Measurements from ENCODE around the gene C14orf93. TPM values are rescaled to one million over a fixed set of nuclear protein-coding genes. Genes with fewer than 3 reads are reported as not detected.

The C14orf93 gene, protein sequence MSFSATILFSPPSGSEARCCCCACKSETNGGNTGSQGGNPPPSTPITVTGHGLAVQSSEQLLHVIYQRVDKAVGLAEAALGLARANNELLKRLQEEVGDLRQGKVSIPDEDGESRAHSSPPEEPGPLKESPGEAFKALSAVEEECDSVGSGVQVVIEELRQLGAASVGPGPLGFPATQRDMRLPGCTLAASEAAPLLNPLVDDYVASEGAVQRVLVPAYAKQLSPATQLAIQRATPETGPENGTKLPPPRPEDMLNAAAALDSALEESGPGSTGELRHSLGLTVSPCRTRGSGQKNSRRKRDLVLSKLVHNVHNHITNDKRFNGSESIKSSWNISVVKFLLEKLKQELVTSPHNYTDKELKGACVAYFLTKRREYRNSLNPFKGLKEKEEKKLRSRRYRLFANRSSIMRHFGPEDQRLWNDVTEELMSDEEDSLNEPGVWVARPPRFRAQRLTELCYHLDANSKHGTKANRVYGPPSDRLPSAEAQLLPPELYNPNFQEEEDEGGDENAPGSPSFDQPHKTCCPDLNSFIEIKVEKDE
- 1.1 and 1.4 TPM in 2 replicates for polyA plus RNA-seq

DNA sequence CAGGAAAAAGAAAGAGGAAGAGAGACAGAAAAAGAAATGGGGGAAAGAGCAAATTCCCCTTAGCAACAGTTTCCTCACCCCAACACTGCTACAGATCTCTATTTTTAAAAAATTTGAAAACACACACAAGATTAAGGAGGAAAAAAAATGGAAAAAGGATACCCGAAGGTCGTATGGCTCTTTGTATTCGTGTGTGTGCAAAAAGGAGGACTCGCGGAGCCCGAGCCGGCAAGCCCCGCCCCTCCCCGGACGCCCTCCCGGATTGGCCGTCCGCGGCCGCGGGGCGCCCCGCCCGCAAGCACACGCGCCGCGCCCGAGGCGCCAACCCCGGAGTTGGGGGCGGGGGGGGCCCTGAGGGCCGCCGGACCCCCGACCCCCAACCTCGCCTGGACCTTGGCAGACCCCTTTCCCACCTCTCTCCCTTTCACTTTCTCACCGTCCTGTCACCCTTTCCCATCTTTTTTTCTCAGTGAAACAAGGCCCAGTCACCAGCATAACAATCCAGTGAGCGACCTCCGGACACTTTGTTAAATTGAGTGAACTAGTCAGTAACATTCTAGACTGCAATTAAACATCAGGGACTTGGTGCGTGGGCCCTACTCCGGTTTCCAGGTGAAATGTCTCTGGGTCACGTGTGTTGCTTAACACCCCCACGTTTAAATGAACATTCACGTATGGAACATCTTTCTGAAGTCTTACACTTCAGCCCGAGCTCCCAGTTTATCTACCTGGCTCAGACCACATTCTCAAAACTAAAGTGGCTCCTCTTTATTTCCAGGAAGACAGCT is at the start of gene C14orf93:
C14orf93 (minus strand) TSS at position 205 of the 788 bp plus-strand sequence. CDS start 11,120 bp downstream, outside the sequence.

DNA sequence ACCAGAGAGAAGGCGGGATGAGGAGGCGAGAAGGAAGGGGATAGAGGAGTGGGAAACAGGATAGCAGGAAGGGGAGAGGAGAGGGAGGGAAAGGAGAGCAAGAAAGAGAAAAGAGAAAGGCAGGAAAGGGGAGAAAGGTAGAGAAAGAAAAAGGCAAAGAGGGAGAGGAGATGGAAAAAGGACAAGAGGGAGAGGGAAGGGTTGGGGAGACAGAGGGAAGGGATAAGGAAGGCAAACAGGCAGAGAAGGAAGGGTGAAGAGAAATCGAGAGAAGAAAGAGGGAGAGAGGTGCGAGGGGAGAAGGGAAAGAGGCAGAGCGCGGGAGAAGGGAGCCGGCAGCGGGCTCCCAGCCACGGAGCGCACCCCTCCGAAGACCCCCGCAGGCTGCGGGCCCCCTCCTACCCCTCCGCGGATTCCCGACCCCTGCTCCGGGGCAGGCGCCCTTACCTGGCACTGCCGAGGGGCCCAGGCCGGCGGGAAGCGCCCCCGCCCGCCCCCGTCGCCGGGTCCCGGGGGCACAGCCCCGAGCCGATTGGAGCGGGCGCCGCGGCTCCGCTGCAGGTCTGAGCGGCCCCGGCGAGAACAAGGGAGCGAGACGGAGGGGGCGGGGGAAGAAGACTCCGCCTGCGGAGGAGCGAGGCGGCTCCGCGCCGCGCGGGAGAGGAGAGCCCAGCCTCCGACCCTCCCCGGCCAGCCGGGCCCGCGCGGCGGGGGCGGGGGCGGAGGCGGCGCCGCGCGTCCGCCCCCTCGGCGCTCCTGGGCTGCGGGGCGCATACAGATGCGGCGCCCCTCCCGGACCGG is 47.2 kb upstream of the C14orf93 start, which contains the start of gene CDH24:
CDH24 (minus strand) TSS at position 565 of the 801 bp plus-strand sequence. CDS start 1,787 bp downstream, outside the sequence.

DNA sequence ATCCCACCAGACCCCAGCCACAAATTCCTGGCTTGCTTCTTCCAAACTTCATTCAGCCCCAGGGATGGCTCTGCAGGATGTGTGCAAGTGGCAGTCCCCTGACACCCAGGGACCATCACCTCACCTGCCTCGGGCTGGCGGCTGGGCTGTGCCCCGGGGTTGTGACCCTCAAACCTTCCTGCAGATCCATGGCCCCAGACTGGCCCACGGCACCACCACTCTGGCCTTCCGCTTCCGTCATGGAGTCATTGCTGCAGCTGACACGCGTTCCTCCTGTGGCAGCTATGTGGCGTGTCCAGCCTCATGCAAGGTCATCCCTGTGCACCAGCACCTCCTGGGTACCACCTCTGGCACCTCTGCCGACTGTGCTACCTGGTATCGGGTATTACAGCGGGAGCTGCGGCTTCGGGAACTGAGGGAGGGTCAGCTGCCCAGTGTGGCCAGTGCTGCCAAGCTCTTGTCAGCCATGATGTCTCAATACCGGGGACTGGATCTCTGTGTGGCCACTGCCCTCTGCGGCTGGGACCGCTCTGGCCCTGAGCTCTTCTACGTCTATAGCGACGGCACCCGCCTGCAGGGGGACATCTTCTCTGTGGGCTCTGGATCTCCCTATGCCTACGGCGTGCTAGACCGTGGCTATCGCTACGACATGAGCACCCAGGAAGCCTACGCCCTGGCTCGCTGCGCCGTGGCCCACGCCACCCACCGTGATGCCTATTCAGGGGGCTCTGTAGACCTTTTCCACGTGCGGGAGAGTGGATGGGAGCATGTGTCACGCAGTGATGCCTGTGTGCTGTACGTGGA is 32.4 kb upstream of the C14orf93 start, which contains the start of gene PSMB11:
PSMB11 (plus strand) TSS at position 51 of the 804 bp plus-strand sequence; CDS start at position 65, 14 bp downstream.

DNA sequence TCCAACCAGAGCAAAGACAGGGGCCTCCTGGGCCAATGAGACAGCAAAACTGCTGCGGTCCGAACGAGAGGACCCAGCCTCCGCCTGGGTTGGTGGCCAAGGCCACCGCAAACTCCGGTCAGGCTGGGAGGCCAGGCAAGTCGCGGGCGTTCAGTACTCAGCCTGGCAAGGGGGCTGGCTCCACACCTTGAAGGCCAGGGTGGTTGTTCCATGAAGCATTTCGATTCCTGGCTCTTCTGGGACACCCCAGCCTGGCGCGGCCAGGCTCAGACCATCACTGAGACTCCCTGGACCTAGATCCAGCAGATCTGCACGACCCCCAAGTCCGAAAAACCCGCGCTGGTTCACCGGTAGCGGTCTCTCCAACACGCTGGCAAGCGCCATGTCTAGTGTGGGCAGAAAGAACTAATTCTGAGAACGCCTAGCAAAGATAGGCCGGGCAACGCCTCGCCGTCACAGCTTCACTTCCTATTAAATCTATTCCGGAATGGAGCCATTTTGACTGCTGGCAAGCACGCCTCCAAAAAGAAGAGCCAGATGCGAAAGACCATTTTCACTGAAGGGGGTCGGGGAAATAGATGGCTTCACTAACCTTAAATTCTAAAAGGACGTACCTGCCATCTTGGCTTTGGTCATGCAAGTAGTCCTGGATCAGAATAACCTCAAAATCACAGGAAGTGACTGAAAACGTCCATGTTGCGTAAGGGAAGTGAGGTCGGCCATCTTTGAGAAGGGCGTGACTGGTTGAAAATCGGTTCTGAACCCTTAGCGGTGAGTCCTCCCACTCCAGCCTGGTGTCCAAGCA is 24.8 kb upstream of the C14orf93 start, which contains the start of gene PSMB5:
PSMB5 (minus strand) TSS at position 403 of the 805 bp plus-strand sequence; CDS start at position 384, 19 bp downstream.

DNA sequence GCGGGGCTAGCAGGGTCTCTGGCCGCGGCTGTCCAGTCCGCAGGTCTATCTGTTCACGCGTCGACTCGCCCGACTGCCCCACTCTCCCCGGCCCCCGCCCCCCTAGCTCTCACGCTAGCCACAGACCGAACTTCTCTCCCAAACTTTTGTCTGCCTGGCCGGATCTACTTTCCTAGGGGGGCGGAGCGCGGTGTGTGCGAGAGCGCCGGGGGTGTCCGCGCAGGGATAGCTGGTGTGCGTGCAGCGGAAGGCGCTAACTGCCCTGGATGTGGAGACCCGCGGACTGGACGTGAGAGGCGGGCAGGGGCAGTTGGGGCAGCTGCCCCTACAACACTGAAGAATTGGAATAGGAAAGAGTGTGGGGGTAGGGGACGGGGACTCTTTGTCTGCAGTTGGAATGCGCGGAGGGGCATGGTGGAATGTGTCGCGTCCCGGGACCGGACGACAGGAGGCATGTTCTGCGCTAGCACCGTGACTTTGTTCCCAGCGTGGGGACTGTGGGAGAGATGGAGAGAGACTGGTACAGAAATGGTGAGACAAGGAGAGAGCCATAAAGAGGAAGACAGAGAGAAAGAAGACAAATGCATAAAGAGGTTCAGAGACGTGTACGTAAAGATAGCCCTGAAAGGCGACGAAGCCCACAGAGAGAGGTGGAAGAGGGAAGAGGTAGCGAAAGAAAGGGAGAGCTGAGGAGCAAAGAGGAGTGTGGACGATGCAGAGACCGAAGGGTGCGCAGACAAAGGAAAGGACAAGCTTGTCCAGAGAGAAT is 27.3 kb downstream of the C14orf93 start, which contains the start of gene AJUBA:
AJUBA (minus strand) TSS at position 75 of the 769 bp plus-strand sequence. CDS start 285 bp downstream, outside the sequence.

Other genes with a start within 250 kb of the C14orf93 start
- gene OXA1L, start 243.5 kb downstream of the C14orf93 start, polyA plus RNA-seq: 55.5 and 76.9 TPM in 2 replicates
- gene SLC7A7, start 194.7 kb downstream of the C14orf93 start, polyA plus RNA-seq: not detected in 2 replicates
- 86.7 and 87.3 TPM in 2 replicates for gene MRPL52, start 180.3 kb downstream of the C14orf93 start, polyA plus RNA-seq
- gene MMP14, start 173.6 kb downstream of the C14orf93 start, polyA plus RNA-seq: 3.8 and 4.0 TPM in 2 replicates
- 0.47 and 1.4 TPM in 2 replicates for gene LRP10, start 138.4 kb downstream of the C14orf93 start, polyA plus RNA-seq
- not detected in 2 replicates for gene REM2, start 126.9 kb downstream of the C14orf93 start, polyA plus RNA-seq
- gene RBM23, start 91.0 kb downstream of the C14orf93 start, polyA plus RNA-seq: 27.9 and 36.6 TPM in 2 replicates
- 26.1 and 29.9 TPM in 2 replicates for gene PRMT5, start 80.8 kb downstream of the C14orf93 start, polyA plus RNA-seq
- 2.6 and 4.0 TPM in 2 replicates for gene HAUS4, start 53.1 kb downstream of the C14orf93 start, polyA plus RNA-seq
- 4.1 and 8.8 TPM in 2 replicates for gene AJUBA, start 27.6 kb downstream of the C14orf93 start, polyA plus RNA-seq
- 475 and 624 TPM in 2 replicates for gene PSMB5, start 24.8 kb upstream of the C14orf93 start, polyA plus RNA-seq
- gene PSMB11, start 32.1 kb upstream of the C14orf93 start, polyA plus RNA-seq: not detected in 2 replicates
- 0.20 TPM in 1 of 2 replicates, not detected in the other for gene CDH24, start 47.4 kb upstream of the C14orf93 start, polyA plus RNA-seq
- gene ACIN1, start 85.0 kb upstream of the C14orf93 start, polyA plus RNA-seq: 3.0 and 5.2 TPM in 2 replicates
- gene C14orf119, start 85.4 kb upstream of the C14orf93 start, polyA plus RNA-seq: 97.6 and 158 TPM in 2 replicates
- gene CIROP, start 94.8 kb upstream of the C14orf93 start, polyA plus RNA-seq: not detected in 2 replicates
- gene CEBPE, start 109.1 kb upstream of the C14orf93 start, polyA plus RNA-seq: not detected in 2 replicates
- 22.0 and 27.0 TPM in 2 replicates for gene SLC7A8, start 173.5 kb upstream of the C14orf93 start, polyA plus RNA-seq
- gene RNF212B, start 227.8 kb upstream of the C14orf93 start, polyA plus RNA-seq: not detected in 2 replicates

All from Purkinje cell (primary cell).